Measurements from ENCODE around the gene GTPBP6.
A peak's percentile ranks its signal among the peaks of the same experiment; 100 is the strongest.
"Not testable (repeated sequence)": the region's sequence is repeated elsewhere in the genome, so short reads cannot be mapped to it uniquely, and the experiment has no call there.

Gene GTPBP6

DNA sequence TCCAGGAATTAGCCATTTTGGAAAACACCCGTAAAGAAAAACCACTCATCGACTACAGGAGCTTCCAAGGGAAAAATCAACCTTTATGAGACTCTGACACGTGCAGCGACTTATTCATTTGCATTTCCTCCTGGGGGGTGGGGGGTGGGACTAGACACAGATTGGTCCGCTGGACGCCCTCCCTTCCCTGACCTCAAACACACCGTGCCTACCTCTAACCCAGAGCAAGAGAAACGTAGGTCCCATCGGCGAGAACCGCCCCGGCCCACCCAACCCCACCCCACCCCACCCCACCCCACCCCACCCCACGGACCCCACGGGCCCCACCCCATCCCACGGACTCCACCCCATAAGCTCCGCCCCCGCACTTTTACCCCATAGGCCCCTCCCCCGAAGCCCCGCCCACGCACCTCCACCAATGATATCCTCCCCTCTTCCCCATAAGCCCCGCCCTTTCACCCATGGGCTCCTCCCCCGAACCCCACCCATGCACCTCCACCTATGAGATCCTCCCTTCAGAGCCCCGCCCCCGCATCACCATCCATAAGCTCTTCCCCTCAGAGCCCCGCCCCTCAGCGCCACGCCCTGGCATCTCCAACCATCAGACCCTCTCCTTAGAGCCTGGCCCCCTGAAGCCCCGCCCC is 1.1 kb downstream of the GTPBP6 start:
- DNase-seq (ENCODE audit: low read depth in 4 of 4, low spot score in 1 of 4): peak in 1 of 4 experiments; percentile 86

DNA sequence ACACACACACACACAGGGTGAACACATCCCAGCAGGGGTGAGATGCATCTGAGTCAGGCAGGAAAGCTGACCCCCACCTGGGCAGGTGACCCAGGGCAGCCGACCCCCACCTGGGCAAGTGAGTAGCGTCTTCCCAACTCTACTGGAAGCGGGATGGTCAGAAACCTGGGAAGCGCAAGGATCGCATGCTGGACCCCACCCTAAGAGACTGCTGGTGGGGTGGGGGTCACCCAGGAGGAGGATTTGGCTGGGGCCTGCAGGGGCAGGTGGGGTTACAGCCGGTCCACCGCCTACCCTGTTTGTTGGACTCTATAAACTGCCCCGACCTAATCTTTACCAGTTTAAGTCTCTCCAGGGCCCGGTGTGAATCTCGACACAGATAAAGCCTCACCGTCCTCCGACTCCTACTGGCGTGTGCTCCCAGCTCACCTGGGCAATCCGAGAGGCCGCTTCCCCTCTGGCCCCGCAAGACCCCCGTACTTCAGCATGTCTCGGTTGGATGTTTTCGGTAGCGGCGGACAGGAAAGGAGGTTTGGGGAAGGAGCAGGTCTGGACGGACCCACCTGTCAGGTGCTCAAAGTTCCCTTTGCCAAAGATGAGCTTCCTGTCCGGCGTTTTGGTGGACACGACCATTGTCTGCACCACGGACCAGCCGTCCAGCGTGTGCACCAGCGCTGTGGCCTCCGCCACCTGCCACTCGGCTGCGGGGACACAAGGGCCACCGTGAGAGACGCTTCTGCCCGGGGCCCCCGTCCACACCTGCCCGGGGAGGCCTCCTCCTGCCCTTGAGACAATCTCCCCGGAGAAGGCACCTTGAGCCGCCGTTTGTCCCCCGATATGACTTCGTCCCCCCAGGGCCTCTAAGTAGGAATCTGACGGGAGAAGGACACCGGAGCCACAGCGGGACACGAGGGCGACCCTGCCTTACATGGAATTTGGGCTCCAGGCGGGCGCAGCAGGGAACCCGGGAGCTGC is 2.0 kb downstream of the GTPBP6 start:
- DNase-seq (ENCODE audit: low read depth in 4 of 4, low spot score in 1 of 4): no peak

DNA sequence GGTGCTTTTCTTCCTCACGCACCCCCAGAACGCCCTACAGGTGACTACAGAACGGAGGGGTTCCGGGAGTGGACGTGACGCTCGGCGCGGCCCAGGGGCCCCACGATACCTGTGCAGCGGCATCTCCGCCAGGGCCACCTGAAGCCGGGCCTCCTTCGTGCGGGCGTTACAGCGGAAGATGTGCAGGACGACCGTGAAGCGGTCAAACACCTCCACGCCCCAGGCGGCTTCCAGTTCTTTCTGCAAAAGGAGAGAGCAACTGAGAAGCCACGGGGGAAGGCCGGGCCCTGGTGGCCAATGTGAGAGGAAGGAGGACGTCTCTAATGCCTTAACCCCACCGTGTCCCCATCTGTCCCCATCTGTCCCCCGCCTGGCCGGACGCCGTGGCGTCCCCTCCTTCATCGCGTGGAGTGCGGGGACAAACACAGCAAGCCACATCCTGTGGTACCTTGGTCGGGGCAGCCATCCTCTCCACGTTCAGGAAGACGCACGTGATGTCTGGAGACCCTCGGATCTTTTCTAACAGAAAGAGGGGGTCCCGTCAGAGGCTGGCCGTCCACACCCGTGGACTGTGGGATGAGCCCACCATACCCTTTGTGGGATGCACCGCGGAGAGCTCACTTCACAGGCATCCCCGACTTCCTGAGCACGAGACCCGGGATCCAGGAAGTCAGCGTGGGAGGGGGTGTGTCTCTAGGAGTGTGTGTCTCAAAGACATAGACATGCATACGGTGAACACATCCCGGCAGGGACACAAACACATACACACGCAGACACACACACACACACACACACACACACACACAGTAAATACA is 3.6 kb downstream of the GTPBP6 start:
- no peak for DNase-seq (ENCODE audit: low read depth in 4 of 4, low spot score in 1 of 4)

DNA sequence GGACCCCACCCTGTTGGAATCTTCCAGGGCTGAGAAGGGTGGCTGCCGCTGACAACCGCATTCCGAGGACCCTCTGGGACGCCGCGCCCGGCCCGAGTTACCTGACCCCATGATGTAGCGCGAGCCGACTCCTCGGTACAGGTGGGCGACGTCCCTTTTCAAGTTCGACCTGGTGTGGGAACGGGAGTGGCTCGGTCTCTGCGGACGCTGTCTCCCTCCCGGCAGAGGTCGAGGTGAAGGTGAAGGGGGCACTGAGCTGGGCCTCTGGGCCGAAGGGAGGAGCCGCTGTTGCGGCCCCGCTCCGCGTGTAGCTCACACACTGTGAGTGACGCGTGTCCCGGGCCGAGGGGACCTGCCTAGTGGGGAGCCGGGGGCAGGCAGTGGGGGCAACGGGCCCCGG is 4.5 kb downstream of the GTPBP6 start:
- DNase-seq (ENCODE audit: low read depth in 4 of 4, low spot score in 1 of 4): no peak

DNA sequence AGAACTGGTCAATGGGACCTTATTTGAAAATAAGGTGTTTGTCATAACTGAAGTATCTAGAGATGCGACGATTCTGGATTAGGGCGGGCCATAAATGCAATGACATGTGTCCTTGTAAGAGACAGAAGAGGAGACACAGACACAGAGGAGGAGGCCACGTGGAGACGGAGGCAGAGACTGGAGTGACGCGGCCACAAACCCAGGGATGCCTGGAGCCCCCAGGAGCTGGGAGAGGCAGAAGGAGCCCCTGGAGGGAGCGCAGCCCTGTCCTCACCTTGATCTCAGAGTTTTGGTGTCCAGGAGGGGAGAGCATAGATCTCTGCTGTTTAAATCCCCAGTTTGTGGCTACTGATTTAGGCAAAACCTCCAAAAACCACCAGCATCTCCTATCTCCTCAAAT is 5.0 kb downstream of the GTPBP6 start:
- DNase-seq (ENCODE audit: low read depth in 4 of 4, low spot score in 1 of 4): no peak

DNA sequence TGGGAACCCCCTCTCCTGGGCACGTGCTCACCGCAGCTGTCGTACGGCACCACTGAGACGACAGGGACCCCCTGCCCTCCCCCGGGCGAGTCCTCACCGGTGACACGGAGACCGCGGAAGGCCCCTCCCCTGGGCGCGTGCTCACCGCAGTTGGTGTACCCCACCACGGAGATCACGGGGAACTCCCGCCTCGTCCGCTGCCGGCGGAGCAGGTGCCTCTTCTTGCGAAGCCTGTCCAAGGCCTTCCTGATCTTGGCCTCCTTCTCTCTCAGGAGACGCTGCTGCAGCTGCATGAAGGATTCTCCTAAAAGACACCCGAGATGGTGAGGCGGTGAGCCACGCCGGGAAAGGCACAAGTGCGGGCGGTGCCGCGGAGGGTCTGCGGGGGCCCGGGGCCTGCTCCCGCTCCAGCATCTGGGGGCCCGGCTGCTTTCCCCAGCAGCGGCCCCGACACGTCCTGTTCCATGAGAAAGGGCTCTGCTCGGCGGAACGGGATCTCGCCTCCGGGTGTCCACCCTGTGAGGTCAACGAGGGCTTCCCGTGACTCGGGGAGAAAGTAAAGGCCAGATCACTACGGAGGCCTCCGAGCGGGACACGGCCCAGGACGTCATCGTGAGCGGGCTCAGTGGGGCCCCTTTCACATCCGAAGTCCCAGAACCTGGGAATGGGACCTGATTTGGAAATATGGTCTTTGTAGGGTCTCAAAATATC is 5.8 kb downstream of the GTPBP6 start:
- no peak for DNase-seq (ENCODE audit: low read depth in 4 of 4, low spot score in 1 of 4)

DNA sequence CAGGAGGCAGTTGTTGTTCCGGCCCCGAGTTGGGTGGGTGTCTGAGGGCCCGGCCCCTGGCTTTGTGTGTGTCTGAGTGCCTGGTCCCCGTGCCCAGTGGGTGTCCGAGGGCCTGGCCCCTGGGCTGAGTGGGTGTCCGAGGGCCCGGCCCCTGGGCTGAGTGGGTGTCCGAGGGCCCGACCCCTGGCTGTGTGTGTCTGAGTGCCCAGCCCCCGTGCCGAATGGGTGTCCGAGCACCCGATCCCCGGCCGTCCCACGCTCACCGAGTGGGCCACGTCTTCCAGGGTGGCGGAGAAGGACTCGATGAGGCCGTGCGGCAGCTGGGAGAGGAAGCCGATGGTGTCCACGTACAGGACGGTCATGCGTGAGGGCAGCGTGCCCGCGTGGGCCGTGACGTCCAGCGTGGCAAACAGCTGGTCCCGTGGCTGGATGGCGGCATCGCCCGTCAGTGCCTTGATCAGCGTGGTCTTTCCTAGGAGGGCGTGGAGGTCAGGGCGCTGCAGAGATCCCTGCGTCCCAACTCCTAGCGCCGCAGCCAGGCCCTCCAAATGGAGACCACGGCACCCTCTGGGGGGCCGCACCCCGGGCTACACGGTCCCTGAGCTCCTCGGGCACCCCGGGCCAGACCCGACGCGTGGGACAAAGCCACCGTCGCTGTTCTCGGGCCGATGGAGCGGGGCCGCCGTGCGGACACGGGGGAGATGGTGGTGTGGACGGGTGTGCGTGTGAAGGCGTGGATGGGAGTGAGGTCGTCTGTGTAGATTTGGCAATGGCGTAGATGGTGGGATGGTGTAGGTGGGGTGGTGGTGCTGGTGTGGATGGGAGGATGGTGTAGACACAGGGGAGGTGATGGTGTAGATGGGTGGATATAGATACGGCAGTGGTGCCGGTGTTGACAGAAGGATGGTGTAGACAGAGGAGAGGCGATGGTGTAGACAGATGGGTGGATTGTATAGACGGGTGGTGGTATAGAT is 7.2 kb downstream of the GTPBP6 start:
- DNase-seq (ENCODE audit: low read depth in 4 of 4, low spot score in 1 of 4): no peak

DNA sequence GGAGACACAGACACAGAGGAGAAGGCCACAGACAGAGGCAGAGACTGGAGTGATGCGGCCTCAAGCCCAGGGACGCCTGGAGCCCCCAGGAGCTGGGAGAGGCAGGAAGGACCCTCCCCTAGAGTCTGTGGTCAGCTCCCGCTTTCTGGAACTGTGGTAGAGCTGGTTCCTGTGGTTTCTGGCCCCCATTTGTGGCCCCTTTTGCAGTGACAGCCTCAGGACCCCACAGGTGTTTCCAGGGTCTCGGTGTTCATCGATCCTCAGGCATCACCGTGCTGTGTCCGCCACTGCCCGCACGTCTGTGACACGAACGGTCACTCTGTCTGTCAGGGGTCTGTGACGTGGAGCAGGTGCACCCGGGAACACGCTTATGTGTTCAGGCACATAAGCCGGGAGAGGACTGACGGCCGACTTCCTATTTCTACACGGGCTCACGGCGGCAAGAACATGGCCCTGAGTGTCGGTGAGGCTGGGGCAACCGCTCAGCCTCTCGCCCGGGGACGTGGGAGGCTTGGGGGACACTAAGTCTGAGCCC is 7.9 kb downstream of the GTPBP6 start:
- DNase-seq (ENCODE audit: low read depth in 4 of 4, low spot score in 1 of 4): no peak

DNA sequence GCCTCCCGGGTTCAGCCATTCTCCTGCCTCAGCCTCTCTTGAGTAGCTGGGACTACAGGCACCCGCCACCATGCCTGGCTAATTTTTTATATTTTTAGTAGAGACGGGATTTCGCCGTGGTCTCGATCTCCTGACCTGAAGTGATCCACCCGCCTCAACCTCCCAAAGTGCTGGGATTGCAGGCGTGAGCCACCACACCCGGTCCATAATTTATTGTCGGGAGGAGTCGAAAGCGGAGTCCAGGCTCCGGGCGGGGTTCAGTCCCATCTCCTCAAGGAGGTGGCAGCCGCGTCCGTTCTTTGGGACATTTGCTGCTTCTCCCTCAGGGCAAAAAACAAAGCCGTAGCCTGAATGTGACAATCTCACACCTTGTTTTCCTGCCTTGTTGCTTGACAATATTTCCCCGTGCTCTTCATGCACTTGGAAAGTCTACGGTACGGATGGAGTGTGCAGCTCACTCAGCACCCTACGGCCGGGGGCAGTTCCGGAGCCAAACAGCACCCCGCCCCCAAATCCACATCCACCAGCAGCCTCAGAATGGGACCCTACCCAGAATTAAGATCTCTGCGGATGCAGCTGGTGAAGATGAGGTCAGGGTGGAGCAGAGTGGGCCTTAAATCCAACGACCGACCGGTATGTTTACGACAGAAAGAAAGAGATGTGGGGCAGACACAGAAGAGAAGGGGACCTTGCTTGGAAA is 9.6 kb downstream of the GTPBP6 start:
- DNase-seq (ENCODE audit: low read depth in 4 of 4, low spot score in 1 of 4): no peak

DNA sequence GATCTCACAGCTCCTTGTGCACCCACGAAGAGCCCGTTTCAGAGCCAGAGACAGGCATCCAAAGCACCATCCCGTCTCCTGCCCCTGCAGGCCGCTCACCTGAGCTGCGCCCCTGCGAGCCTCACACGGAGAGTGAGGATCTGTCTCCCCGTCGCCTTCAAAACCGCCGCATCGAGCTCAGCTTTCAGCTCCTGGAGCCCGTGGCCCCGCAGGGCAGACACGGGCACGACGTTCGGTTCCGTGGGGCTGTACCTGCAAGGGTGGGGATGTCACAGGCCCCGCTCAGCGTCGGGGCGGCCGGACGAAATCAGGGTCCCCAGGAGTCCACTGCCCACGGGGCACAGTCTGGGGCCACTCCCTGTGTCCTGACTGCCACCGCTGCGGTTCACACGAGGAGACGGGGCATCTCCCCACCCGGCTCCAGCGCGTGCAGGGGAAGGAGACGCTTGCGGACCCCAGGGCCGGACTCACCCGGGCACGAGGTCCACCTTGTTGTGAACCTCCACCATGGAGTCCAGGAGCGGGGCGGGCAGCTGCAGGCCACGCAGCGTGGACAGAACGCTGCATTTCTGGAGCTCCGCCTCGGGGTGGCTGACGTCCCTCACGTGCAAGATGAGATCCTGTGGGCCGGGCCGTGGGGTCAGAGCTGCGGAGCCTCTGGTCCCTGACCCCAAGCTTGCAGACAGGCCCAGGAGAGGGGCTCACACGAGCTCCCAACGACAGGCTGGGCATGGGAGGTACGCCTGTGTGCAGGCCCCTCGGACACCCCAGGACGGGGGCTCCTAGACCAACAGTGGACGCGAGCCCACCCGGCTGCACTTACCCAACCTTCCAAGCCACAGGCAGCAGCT is 11.1 kb downstream of the GTPBP6 start:
- DNase-seq (ENCODE audit: low read depth in 4 of 4, low spot score in 1 of 4): no peak

DNA sequence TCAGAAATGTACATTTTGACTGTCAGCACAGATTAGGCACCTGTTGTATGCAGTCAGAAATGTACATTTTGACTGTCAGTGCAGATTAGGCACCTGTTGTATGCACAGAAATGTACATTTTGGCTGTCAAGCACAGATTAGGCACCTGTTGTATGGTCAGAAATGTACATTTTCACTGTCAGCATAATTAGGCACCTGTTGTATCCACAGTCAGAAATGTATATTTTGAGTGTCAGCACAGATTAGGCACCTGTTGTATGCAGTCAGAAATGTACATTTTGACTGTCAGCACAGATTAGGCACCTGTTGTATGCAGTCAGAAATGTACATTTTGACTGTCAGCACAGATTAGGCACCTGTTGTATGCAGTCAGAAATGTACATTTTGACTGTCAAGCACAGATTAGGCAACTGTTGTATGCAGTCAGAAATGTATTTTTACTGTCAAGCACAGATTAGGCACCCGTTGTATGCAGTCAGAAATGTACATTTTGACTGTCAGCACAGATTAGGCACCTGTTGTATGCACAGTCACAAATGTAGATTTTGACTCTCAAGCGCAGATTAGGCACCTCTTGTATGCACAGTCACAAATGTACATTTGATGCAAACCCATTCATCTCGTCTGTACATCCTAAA is 11.9 kb downstream of the GTPBP6 start:
- not testable (repeated sequence) for DNase-seq (ENCODE audit: low read depth in 4 of 4, low spot score in 1 of 4)

DNA sequence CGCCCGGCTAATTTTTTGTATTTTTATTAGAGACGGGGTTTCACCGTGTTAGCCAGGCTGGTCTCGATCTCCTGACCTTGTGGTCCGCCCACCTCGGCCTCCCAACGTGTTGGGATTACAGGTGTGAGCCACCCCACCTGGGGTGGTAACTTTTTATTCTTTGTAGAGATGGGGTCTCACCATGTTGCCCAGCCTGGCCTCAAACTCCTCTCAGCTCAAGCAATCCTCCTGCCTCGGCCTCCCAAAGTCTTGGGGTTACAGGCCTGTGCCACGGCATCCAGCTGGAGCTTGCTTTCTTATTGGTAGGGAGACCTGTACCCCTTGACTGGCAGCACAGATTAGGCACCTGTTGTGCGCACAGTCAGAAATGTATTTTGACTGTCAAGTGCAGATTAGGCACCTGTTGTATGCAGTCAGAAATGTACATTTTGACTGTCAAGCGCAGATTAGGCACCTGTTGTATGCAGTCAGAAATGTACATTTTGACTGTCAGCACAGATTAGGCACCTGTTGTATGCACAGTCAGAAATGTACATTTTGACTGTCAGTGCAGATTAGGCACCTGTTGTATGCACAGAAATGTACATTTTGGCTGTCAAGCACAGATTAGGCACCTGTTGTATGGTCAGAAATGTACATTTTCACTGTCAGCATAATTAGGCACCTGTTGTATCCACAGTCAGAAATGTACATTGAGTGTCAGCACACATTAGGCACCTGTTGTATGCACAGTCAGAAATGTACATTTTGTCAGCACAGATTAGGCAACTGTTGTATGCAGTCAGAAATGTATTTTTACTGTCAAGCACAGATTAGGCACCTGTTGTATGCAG is 12.6 kb downstream of the GTPBP6 start:
- DNase-seq (ENCODE audit: low read depth in 4 of 4, low spot score in 1 of 4): not testable (repeated sequence)

DNA sequence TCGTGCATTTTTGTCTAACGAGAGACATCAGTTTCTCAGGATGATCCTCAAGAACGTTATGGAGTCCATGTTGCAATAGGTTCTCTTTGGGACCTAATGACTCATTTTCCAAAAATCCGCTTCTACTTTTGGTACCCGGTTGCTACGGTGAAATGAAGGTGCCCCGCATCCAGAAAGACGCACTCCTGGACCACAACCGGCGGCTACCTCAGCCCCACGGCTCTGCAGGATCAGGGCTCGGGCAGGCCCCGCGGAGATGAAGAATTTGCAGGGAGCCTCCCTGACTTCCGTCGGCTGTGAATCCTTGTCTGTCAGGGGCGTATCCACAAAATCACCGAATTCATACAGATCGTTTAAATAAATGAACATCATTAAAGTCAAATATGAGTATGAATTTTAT is 15.6 kb downstream of the GTPBP6 start:
- DNase-seq (ENCODE audit: low read depth in 4 of 4, low spot score in 1 of 4): no peak

DNA sequence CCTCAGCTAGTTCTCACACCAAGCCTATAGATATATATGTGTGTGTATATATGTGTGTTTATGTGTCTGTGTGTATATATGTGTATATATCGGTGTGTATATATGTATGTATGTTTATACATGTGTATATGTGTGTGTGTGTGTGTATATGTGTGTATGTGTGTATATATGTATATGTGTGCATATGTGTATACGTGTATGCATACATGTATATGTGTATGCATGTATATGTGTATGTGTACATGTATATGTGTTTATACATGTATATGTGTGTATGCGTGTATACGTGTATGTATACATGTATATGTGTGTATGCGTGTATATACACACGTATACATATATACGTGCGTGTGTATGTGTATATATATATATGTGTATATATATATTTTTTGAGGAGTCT is 18.3 kb downstream of the GTPBP6 start:
- no peak for DNase-seq (ENCODE audit: low read depth in 4 of 4, low spot score in 1 of 4)

DNA sequence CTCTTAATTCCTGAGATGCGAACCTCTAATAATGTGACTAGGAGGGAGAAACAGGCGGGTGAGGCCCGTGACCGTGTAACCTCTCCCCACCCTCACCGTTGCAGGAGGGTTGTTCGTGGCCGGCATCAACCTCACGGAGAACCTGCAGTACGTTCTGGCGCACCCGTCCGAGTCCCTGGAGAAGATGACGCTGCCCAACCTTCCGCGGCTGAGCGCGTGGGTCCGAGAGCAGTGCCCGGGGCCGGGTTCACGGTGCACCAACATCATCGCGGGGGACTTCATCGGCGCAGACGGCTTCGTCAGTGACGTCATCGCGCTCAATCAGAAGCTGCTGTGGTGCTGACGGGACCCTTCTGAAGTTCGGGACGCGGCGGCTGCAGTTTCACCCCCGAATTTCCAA is 19.6 kb downstream of the GTPBP6 start:
- no peak for DNase-seq (ENCODE audit: low read depth in 4 of 4, low spot score in 1 of 4)

DNA sequence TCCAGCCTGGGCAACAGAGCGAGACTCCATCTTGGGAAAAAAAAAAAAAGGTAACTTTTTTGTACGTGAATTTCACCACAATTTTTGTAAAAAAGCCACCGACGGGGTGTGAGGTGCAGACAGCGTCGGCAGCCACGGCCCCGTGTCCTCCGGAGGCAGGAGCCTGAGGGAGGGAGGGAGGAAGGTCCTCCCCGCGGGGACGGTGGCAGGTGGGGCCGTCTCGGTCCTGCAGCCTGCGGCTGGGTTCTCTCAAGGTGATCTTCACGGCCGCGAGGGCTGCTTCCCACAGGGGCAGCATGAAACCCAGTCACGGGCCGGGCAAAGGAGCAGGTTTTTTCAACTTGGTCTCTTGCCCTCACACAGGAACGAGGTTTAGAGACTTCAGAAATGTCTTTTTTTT is 23.5 kb downstream of the GTPBP6 start:
- DNase-seq (ENCODE audit: low read depth in 4 of 4, low spot score in 1 of 4): no peak

All from stimulated activated CD4-positive, alpha-beta T cell treated with anti-CD3 and anti-CD28 coated beads, Interleukin-1b, Interleukin-23, amount 100 ng/mL, for 24 hours (primary cell).